Neuronal stem cell (in vitro differentiated cells): ENCODE measurements around the gene SH2D7.

Experiments
- DNase-seq: peaks from one replicate; pipeline ENCODE4 v3.0.0-alpha.2; 2013; ENCODE audit warnings: low spot score
- H2AFZ ChIP-seq: one replicate; pipeline ENCODE4 v1.6.1; 2013; ENCODE audit warnings: mild to moderate bottlenecking, low read length, inconsistent platforms
- H2AK5ac ChIP-seq: 2 replicates; pipeline ENCODE4 v1.6.1; 2013; ENCODE audit warnings: low read depth, mild to moderate bottlenecking, inconsistent platforms, low read length, moderate library complexity, mixed read lengths
- H2BK120ac ChIP-seq: 2 replicates; pipeline ENCODE4 v1.6.1; 2013; ENCODE audit warnings: low read depth, mild to moderate bottlenecking, inconsistent platforms, low read length, moderate library complexity, mixed read lengths
- H2BK12ac ChIP-seq: one replicate; pipeline ENCODE4 v1.6.1; 2013; ENCODE audit warnings: low read length, inconsistent platforms
- H2BK15ac ChIP-seq: 2 replicates; pipeline ENCODE4 v1.6.1; 2013; ENCODE audit warnings: mild to moderate bottlenecking, low read length, inconsistent platforms, mixed read lengths
- H2BK5ac ChIP-seq: one replicate; pipeline ENCODE4 v1.6.1; 2013; ENCODE audit warnings: inconsistent platforms, mild to moderate bottlenecking, low read length, moderate library complexity
- H3K14ac ChIP-seq: one replicate; pipeline ENCODE4 v1.6.1; 2013; ENCODE audit warnings: low read length, inconsistent platforms
- H3K18ac ChIP-seq: 2 replicates; pipeline ENCODE4 v1.6.1; 2013; ENCODE audit warnings: low read length, inconsistent platforms
- H3K23ac ChIP-seq: 2 replicates; pipeline ENCODE4 v1.6.1; 2013; ENCODE audit warnings: low read depth, mild to moderate bottlenecking, mixed read lengths, low read length, inconsistent platforms; ENCODE audit not compliant: poor library complexity
- H3K27ac ChIP-seq: replicated peaks from 3 replicates; pipeline ENCODE4 v1.5.1; 2013; ENCODE audit warnings: low read length, inconsistent platforms
- H3K27me3 ChIP-seq, 3 experiments: 2 replicates each; pipeline ENCODE4 v1.6.1; 2013; ENCODE audit warnings: low read length in 3 of 3, mild to moderate bottlenecking in 2 of 3, inconsistent platforms in 1 of 3, low read depth in 1 of 3, mixed read lengths in 1 of 3, moderate library complexity in 1 of 3; ENCODE audit not compliant: control insufficient read depth in 3 of 3, insufficient read depth in 3 of 3
- H3K36me3 ChIP-seq, 2 donors: replicated peaks in 1 of 2; 2 replicates each; pipeline ENCODE4 v1.6.1; 2013; ENCODE audit warnings: low read length in 2 of 2; ENCODE audit not compliant: control insufficient read depth in 2 of 2, insufficient read depth in 2 of 2
- H3K4ac ChIP-seq: 2 replicates; pipeline ENCODE4 v1.6.1; 2013; ENCODE audit warnings: inconsistent platforms, mild to moderate bottlenecking, low read length, moderate library complexity
- H3K4me1 ChIP-seq, 2 donors: 1 replicate in 1 of 2; 2 replicates in 1 of 2; pipeline ENCODE4 v1.6.1; 2013; ENCODE audit warnings: low read length in 2 of 2, low read depth in 1 of 2; ENCODE audit not compliant: control insufficient read depth in 2 of 2, insufficient read depth in 1 of 2
- H3K4me2 ChIP-seq: one replicate; pipeline ENCODE4 v1.6.1; 2013; ENCODE audit warnings: mild to moderate bottlenecking, low read length, inconsistent platforms; ENCODE audit not compliant: insufficient read depth, poor library complexity, severe bottlenecking
- H3K4me3 ChIP-seq, 2 donors: 2 replicates each; pipeline ENCODE4 v1.5.1; 2013; ENCODE audit warnings: low read length in 2 of 2, mild to moderate bottlenecking in 2 of 2, inconsistent platforms in 1 of 2, moderate library complexity in 1 of 2
- H3K79me1 ChIP-seq: one replicate; pipeline ENCODE4 v1.6.1; 2013; ENCODE audit warnings: low read depth, mild to moderate bottlenecking, inconsistent platforms, low read length, moderate library complexity
- H3K9ac ChIP-seq: one replicate; pipeline ENCODE4 v1.6.1; 2013; ENCODE audit warnings: mild to moderate bottlenecking, low read depth, low read length, inconsistent platforms; ENCODE audit not compliant: poor library complexity
- H3K9me3 ChIP-seq, 2 donors: replicated peaks in 1 of 2; 2 replicates each; pipeline versions ENCODE3 to v1.6.1; 2013; ENCODE audit warnings: low read length in 2 of 2, mild to moderate bottlenecking in 2 of 2, inconsistent platforms in 1 of 2, low read depth in 1 of 2, mixed read lengths in 1 of 2, moderate library complexity in 1 of 2; ENCODE audit not compliant: control insufficient read depth in 2 of 2, insufficient read depth in 1 of 2
- H4K8ac ChIP-seq: one replicate; pipeline ENCODE4 v1.6.1; 2013; ENCODE audit warnings: low read depth, mild to moderate bottlenecking, inconsistent platforms, low read length, moderate library complexity
- H4K91ac ChIP-seq: one replicate; pipeline ENCODE4 v1.6.1; 2013; ENCODE audit warnings: low read length, low read depth, mild to moderate bottlenecking, inconsistent platforms; ENCODE audit not compliant: poor library complexity
- WGBS, 2 donors: extraction: QIAGEN DNeasy Blood & Tissue Kit; methylation state at CpG; one replicate each; pipeline ENCODE4 v1.1.7; 2013; ENCODE audit warnings: missing lambda C conversion rate in 2 of 2, mixed read lengths in 1 of 2; ENCODE audit not compliant: insufficient read length in 2 of 2, insufficient replicate concordance in 1 of 2; ENCODE audit errors: extremely low coverage in 2 of 2; 5-methylcytosine and 5-hydroxymethylcytosine counted together

SH2D7 gene

DNA sequence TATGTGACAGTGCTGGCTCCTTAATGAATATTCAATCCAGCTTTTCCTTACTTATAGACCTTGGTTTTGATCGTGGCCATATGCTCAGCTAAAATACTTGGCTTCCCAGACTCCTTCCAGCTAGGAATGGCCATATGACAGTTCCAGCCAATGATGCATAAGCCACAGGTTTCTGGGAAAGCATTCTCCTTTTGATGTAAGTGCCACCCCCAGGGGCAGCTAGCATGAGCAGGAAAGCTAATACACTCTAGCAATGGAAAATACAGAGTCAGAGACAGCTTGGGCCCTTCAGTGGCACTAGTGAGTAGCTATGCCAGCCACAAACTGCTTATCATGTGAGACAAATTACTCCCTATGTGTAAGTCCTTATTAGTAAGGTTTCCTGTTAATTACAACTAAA is 41.5 kb upstream of the SH2D7 start:
- H3K23ac ChIP-seq: no peak overlapping the region
- no peak overlapping the region for H4K8ac ChIP-seq
- DNase-seq: no peak
- no peak overlapping the region for H2BK15ac ChIP-seq
- no peak overlapping the region for H3K14ac ChIP-seq
- H3K9me3 ChIP-seq: no peaks in the 10 kb centered on the region
- no peak overlapping the region for H3K4me2 ChIP-seq
- H2AFZ ChIP-seq: no peak overlapping the region
- no peaks in the 10 kb centered on the region for H3K79me1 ChIP-seq
- no peak overlapping the region for H2AK5ac ChIP-seq
- peaks cover 0 to 14% of the 10 kb centered on the region in 2 donors for H3K4me1 ChIP-seq
- H3K27ac ChIP-seq: no peak overlapping the region
- no peaks in the 10 kb centered on the region for H3K27me3 ChIP-seq
- no peak overlapping the region for H3K4ac ChIP-seq
- no peak overlapping the region for H3K9ac ChIP-seq
- H2BK120ac ChIP-seq: no peak overlapping the region
- no CpG with 5 or more reads among the region's 1 CpG for WGBS, 2 donors
- no peak overlapping the region for H2BK12ac ChIP-seq
- no peak overlapping the region for H3K4me3 ChIP-seq
- no peak overlapping the region for H4K91ac ChIP-seq
- peaks cover 2 to 6% of the 10 kb centered on the region in 2 donors for H3K36me3 ChIP-seq
- H2BK5ac ChIP-seq: no peak overlapping the region
- H3K18ac ChIP-seq: no peak overlapping the region

DNA sequence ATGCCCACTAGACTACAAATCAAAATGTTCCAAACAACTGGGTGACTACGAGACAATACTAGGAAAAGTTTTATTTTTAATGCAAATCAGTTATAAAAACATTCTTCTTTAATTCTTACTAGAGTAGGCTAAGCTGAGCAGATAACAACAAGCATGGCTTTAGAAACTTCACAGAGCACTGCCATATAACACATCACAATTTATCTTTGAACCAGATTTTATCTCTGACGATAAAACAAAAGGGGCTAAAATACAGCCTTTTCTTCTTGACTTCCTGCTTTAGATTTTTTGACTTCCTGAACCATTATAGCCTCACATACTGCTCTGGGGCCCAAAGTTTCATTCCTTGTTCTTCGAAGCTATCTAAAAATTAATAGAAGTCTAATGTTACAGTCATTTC is 40.8 kb upstream of the SH2D7 start:
- Histone ChIP-seq H3K9me3 (no peaks in the 10 kb centered on the region), H3K4me2 (no peak overlapping the region), H3K14ac (no peak overlapping the region), H2AK5ac (no peak overlapping the region), H2BK5ac (no peak overlapping the region), H2AFZ (no peak overlapping the region), H4K91ac (no peak overlapping the region), H3K18ac (no peak overlapping the region), H3K4me3 (no peak overlapping the region), H2BK120ac (no peak overlapping the region), H3K27ac (no peak overlapping the region), H3K27me3 (no peaks in the 10 kb centered on the region), H3K4ac (no peak overlapping the region), H4K8ac (no peak overlapping the region), H2BK15ac (no peak overlapping the region), H3K23ac (no peak overlapping the region), H3K9ac (no peak overlapping the region), H3K79me1 (no peaks in the 10 kb centered on the region), H3K36me3 (peaks cover 2 to 6% of the 10 kb centered on the region in 2 donors), H2BK12ac (no peak overlapping the region), H3K4me1 (peaks cover under 1 to 18% of the 10 kb centered on the region in 2 donors)
- DNase-seq: no peak
- no CpG with 5 or more reads among the region's 3 CpGs for WGBS, 2 donors

DNA sequence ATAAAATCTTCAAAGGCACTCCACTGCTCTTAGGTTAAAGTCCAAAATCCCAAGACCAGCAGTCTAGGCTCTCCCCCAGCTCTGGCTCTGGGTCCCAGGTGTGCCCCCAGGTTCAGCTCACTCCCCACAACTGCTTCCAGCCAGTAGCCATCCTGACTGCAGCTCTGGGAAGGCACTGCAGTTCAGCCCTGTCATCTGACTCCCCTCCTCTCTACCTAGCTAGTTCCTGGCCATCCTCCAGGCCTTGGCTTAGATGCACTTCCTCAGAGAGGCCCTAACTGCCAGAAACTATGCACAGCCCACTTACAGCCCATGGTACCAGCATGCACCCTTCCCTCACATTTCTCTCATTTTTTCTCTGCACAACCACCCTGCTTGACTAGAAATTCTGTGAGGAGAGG is 40.4 kb upstream of the SH2D7 start:
- H3K27ac ChIP-seq: no peak overlapping the region

DNA sequence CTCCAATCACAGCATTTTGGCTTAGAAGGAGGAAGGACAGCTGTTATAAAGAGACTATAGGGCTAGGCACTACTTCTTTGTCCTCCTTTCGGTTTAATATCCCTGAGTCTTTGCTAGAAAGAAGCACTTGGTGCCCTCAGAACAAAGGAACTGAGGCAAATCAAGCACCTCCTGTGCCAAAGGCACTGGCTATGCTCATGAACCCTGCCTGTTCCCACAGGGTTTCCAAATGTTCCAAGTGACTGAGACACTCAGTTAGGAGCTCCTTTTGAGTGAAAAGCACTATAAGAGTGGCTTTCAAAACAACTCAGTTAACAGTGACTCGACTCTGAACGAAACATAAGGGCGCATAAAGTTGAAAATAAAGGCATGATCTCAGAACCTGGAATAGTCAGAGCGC is 39.8 kb upstream of the SH2D7 start:
- Histone ChIP-seq H3K4me3 (no peak overlapping the region), H3K23ac (no peak overlapping the region), H2AK5ac (no peak overlapping the region), H4K8ac (no peak overlapping the region), H3K27me3 (no peaks in the 10 kb centered on the region), H2AFZ (no peak overlapping the region), H4K91ac (no peak overlapping the region), H3K9me3 (no peaks in the 10 kb centered on the region), H3K27ac (no peak overlapping the region), H3K4ac (no peak overlapping the region), H3K18ac (no peak overlapping the region), H2BK12ac (no peak overlapping the region), H3K14ac (no peak overlapping the region), H3K4me1 (peaks cover 2 to 21% of the 10 kb centered on the region in 2 donors), H3K4me2 (no peak overlapping the region), H2BK5ac (no peak overlapping the region), H2BK120ac (no peak overlapping the region), H3K79me1 (no peaks in the 10 kb centered on the region), H3K9ac (no peak overlapping the region), H2BK15ac (no peak overlapping the region), H3K36me3 (peaks cover 2 to 6% of the 10 kb centered on the region in 2 donors)
- DNase-seq: no peak
- whole genome bisulfite sequencing, 2 donors: no CpG with 5 or more reads among the region's 5 CpGs

More for the DNA sequence above, 40.4 kb upstream of the SH2D7 start:
- Histone ChIP-seq H3K9me3 (no peaks in the 10 kb centered on the region), H3K27me3 (no peaks in the 10 kb centered on the region), H4K91ac (no peak overlapping the region), H2AFZ (no peak overlapping the region), H3K79me1 (no peaks in the 10 kb centered on the region), H3K9ac (no peak overlapping the region), H3K18ac (no peak overlapping the region), H3K4ac (no peak overlapping the region), H3K4me2 (no peak overlapping the region), H3K4me3 (no peak overlapping the region), H4K8ac (no peak overlapping the region), H2BK120ac (no peak overlapping the region), H2BK12ac (no peak overlapping the region), H3K4me1 (peaks cover 2 to 21% of the 10 kb centered on the region in 2 donors), H2BK15ac (no peak overlapping the region), H3K14ac (no peak overlapping the region), H3K36me3 (peaks cover 2 to 6% of the 10 kb centered on the region in 2 donors), H3K23ac (no peak overlapping the region), H2BK5ac (no peak overlapping the region), H2AK5ac (no peak overlapping the region)
- DNase-seq: no peak
